HG03095 (cell line): ENCODE data around the gene LMLN.
A peak's percentile ranks its signal among the peaks of the same experiment; 100 is the strongest.
"Not testable (repeated sequence)": the region's sequence is repeated elsewhere in the genome, so short reads cannot be mapped to it uniquely, and the experiment has no call there.

Experiments used
- ATAC-seq: cut with Tn5 transposase; IDR thresholded peaks from one replicate; pipeline ENCODE4 v1.9.1; 2021; ENCODE audit warnings: moderate library complexity; ENCODE audit not compliant: unreplicated experiment

The LMLN gene

GRCh38 chr3:197959891-197960693 lies at the start of gene LMLN:
TSS of gene LMLN (plus strand) at chr3:197960217. CDS start at chr3:197960246, 29 bp downstream.
- ATAC-seq, result peak; percentile 97

GRCh38 chr3:197912741-197913476 lies 47.1 kb upstream of the LMLN start:
- ATAC-seq, result no peak

- ATAC-seq, result no peak
Observed at GRCh38 chr3:197913641-197914380, 46.2 kb upstream of the LMLN start.

- ATAC-seq, result not testable (repeated sequence)
Observed at GRCh38 chr3:197921429-197922275, 38.4 kb upstream of the LMLN start.

- ATAC-seq, result no peak
Observed at GRCh38 chr3:197926418-197926817, 33.6 kb upstream of the LMLN start.

GRCh38 chr3:197927578-197927977 lies 32.4 kb upstream of the LMLN start:
- not testable (repeated sequence) for ATAC-seq

- no peak for ATAC-seq
Observed at GRCh38 chr3:197936819-197937384, 23.1 kb upstream of the LMLN start.

GRCh38 chr3:197940745-197941384 lies 19.2 kb upstream of the LMLN start:
- ATAC-seq, result no peak

GRCh38 chr3:197942956-197943556 lies 17.0 kb upstream of the LMLN start:
- no peak for ATAC-seq

GRCh38 chr3:197949191-197949777 lies 10.7 kb upstream of the LMLN start:
- ATAC-seq, result no peak

- ATAC-seq, result peak; percentile 87
Observed at GRCh38 chr3:197949778-197950676, 10.0 kb upstream of the LMLN start, which contains the start of gene RPL35A. TSS of gene RPL35A (plus strand) at chr3:197950190. CDS start at chr3:197950968, 778 bp downstream.

GRCh38 chr3:197950677-197951061 lies 9.3 kb upstream of the LMLN start:
- ATAC-seq, result no peak

GRCh38 chr3:197951392-197951990 lies 8.5 kb upstream of the LMLN start:
- ATAC-seq, result no peak

- ATAC-seq, result no peak
Observed at GRCh38 chr3:197952440-197952839, 7.6 kb upstream of the LMLN start.

GRCh38 chr3:197953325-197953724 lies 6.7 kb upstream of the LMLN start:
- ATAC-seq, result no peak

GRCh38 chr3:197953881-197954280 lies 6.1 kb upstream of the LMLN start:
- no peak for ATAC-seq

GRCh38 chr3:197955892-197956477 lies 4.0 kb upstream of the LMLN start:
- ATAC-seq, result no peak
